ENCODE data around the gene PSMA5.

GRCh38 chr1:109457819-109458218 is 31.6 kb upstream of the PSMA5 start:
- TF ChIP-seq EZH2 (IDR thresholded peaks at IDR 0.05; ENCODE audit: low read length) (no peak), CTCF (optimal IDR thresholded peaks at IDR 0.05 in 1 of 3, IDR thresholded peaks at IDR 0.05 in 1 of 3, conservative IDR thresholded peaks at IDR 0.05 in 1 of 3; ENCODE audit: extremely low read depth in 1 of 3, insufficient read depth in 2 of 3, low read length in 3 of 3) (no peak)
